Panc1 (cell line): ENCODE data around the gene SUPT3H.

Experiments used
- POLR2AphosphoS5 ChIP-seq: IDR thresholded peaks from 2 replicates; pipeline ENCODE4 v1.6.1; 2012; ENCODE audit warnings: mild to moderate bottlenecking, low read depth, low read length, moderate library complexity
- SIN3A ChIP-seq: IDR thresholded peaks from 2 replicates; pipeline ENCODE4 v1.6.1; 2012; ENCODE audit warnings: low read depth, mild to moderate bottlenecking, low read length, moderate library complexity, borderline replicate concordance; ENCODE audit not compliant: insufficient read depth
- TCF7L2 ChIP-seq: IDR thresholded peaks from 2 replicates; pipeline ENCODE4 v1.6.1; 2011; ENCODE audit warnings: mild to moderate bottlenecking, low read depth, low read length, inconsistent platforms
- TF ChIP-seq, protein P1 (sequence below): fragments of 450-650 bp; IDR thresholded peaks from 2 replicates; pipeline ENCODE4 v1.5.1; 2017; ENCODE audit warnings: mild to moderate bottlenecking

DNA sequence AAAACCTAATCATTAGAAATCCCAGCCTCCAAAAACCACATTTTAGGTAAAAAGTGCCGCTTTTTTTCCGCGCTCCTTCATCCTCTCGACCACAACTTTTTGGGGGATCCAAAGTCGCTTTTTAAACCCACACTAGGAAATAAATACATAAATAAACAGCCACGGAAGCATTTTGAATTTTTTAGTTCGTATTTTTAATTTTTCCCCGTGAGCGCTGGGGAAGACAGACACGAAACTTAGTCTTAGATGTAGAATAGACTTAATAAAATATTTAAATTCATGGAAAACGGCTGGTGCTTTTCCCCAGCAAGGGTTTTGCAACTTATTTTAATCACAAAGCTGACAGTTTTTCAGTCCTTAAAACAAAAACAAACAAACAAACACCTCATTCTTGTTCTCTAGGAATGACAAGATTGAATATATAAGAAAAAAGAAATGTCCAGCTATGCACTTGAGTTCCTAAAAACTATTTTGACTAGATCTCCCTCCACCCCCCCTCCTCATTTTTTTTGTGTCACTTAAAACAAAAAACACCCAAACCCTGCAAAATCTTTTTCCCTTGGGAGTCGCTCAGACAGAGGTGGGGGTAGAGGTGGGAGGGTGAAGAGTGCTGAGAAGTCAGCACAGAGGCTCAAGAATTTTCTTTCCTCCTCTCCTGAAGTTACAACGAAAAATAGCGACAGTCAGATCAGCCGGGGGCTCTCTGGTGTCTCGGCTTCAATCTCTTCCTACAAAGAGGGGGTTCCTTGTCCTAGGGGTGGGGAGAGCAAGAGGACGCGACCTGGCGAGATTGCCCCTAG, 43.4 kb upstream of the SUPT3H start:
- TF ChIP-seq POLR2AphosphoS5 (no peak; the same call in 1 of the 2 replicates), TCF7L2 (no peak), SIN3A (no peak)
- TF ChIP-seq, protein P1, sequence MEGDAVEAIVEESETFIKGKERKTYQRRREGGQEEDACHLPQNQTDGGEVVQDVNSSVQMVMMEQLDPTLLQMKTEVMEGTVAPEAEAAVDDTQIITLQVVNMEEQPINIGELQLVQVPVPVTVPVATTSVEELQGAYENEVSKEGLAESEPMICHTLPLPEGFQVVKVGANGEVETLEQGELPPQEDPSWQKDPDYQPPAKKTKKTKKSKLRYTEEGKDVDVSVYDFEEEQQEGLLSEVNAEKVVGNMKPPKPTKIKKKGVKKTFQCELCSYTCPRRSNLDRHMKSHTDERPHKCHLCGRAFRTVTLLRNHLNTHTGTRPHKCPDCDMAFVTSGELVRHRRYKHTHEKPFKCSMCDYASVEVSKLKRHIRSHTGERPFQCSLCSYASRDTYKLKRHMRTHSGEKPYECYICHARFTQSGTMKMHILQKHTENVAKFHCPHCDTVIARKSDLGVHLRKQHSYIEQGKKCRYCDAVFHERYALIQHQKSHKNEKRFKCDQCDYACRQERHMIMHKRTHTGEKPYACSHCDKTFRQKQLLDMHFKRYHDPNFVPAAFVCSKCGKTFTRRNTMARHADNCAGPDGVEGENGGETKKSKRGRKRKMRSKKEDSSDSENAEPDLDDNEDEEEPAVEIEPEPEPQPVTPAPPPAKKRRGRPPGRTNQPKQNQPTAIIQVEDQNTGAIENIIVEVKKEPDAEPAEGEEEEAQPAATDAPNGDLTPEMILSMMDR: no peak
